Stimulated activated CD8-positive, alpha-beta memory T cell treated with anti-CD3 and anti-CD28 coated beads, Interleukin-7, amount 100 ng/mL, for 4 hours (primary cell): Measurements from ENCODE around the gene CNTNAP5.

Experiments used
- DNase-seq, 2 donors: peaks; one replicate each; pipeline ENCODE4 v3.0.0-alpha.2; 2020; ENCODE audit warnings: low read depth in 2 of 2

Gene CNTNAP5

GRCh38 chr2:124804014-124804940 is 779.2 kb downstream of the CNTNAP5 start:
- no peak for DNase-seq

GRCh38 chr2:124805060-124805459 is 780.0 kb downstream of the CNTNAP5 start:
- no peak for DNase-seq

DNA sequence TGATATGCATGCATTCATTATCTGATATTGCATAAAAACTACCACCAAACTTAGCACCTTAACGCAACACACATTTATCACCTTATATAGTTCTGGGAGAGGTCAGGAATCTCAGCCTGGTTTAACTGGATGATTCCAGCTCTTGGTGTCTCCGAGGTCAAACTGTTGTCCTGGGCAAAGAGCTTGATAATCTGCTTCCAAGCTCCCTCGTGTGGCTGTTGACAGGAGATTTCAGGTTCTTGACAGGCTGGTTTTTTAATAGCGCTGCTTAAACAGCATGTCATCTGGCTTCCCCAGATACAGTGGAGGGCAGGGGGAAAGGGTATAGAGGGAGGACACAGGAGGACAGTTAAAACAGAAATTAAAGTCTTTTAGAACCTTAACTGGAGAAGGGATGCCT is 785.0 kb downstream of the CNTNAP5 start:
- DNase-seq = no peak

GRCh38 chr2:124814968-124815745 is 790.1 kb downstream of the CNTNAP5 start:
- no peak for DNase-seq

GRCh38 chr2:124816007-124816406 is 790.9 kb downstream of the CNTNAP5 start:
- no peak for DNase-seq

DNA sequence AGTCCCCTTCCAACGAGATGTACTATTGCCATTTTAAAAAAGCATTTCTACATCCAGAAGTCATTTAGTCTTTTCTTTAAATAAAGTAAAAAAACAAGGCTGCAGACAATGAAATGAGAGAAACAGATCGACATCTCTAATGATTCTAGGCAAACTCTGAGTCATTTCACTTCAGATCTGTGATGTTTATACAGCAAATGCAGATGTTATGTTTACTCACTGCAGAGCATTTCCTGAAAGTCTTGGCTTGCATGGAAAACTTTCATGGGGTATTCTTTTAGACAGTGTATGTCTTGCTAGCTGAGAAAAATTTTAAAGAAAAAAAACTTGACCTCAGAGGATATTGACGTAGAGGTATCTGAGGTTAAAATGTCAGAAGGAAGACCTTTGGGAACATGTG is 797.4 kb downstream of the CNTNAP5 start:
- no peak for DNase-seq

DNA sequence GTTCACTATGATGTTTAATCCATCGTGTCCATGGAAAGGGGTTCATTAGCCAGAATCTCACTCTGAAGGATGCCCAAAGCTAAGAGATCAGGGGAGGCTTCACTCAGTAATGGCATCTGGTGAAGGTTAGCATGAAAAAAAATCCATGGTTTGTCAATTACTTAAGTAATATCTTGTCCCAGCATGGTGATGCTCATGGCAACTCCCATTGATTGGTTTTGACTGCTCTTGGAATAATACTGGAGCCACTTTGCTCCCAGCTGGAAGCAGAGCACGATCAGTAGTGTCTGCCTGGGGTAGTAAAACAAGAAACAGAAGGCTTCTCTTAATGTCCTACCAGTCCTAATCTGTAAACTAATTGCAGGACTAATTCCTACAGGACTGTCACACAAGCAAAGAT is 799.4 kb downstream of the CNTNAP5 start:
- no peak for DNase-seq

DNA sequence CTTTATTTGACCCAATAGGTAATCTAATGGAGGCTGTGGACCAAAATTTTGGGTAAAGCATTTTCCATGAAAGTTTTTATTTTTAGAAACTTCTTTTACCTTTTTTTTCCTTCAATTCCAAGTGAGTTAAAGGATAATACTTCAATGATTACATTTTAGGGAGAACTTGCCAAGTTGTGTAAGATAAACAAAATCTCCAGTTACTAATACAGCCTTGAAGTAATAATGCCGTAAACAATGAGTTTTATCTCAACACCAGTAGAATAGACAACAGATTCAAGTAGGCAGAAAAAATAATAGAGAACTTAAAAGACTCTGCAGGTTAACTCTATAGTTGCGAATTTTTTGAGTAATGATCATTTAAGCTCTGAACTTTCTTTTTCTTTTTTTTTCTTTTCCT is 807.4 kb downstream of the CNTNAP5 start:
- DNase-seq = no peak

GRCh38 chr2:124834331-124834730 is 809.2 kb downstream of the CNTNAP5 start:
- no peak for DNase-seq

DNA sequence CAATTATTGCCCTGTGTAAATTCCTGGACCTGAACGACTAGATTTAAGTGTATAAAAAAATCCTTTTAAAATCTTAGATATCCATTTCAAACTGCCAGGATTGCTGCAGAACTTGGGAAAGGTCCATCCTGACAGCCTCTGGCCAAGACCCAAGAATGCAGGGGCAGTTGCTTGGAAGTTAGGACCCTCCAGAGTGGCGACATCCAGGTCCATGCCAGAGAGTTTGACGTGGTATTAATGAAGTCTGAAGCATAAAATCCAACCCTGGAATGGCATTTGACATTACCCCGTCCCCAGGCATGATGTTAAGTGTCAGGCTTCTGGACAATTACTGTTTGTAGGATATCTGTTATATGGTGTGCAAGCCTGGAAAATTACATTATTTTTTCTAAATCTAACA is 810.2 kb downstream of the CNTNAP5 start:
- DNase-seq = no peak

DNA sequence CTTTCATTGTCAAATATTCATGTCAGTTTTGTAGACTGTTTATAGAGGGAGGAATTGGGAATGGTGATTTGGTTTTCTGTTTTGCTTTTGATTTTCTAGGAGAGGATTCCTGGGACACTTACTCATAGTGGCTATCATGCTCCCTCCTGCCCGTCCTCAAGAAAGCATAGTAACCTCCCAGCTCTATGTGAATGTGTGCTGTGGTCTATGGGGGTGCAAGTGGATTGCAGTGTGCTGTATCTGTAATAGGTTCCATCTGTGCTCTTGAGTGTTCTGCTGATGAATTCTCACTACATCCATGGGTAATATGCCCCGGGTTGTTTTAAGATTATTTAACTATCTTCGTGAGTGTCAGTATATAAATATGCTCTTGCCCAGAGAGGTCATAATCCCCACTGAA is 811.3 kb downstream of the CNTNAP5 start:
- DNase-seq = no peak

GRCh38 chr2:124837496-124837895 is 812.4 kb downstream of the CNTNAP5 start:
- no peak for DNase-seq

GRCh38 chr2:124838406-124838805 is 813.3 kb downstream of the CNTNAP5 start:
- no peak for DNase-seq

DNA sequence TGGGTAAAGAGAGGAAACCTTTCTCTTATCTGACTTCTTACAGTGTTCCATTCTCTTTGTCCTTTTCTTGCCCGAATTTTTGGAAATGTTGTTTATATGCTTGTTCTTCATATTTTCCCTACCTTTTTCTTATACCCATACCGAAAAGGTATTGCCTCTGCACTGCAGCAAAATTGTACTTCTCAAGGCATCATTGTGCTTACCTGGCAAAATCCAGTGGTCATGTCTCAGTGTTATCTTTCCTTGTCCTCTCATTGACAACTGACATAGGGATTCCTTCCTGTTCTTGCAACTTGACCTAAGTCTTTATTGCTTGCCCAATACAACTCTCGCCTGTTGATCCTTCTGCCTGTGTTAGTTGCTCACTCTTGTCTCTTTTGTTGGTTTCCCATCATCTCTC is 842.2 kb downstream of the CNTNAP5 start:
- DNase-seq = no peak

GRCh38 chr2:124874219-124874618 is 849.1 kb downstream of the CNTNAP5 start:
- no peak for DNase-seq

DNA sequence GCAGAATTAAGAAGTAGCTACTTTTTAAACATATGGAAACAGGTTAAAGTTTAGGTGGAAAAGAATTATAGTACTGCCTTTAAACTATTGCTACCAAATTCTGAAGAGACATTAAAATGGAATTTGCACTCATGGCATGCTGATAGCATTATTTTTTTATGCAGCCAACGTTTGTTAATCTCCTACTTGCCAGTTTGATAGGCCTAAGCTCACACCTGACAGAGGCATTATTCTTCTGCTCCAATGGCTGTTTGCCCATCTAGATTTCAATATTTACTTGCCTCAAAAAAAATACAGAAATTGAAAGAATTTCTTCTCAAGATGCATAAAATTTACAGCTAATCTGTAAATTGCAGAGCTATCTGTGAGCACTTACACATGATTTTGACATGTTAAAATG is 849.6 kb downstream of the CNTNAP5 start:
- DNase-seq = no peak

- DNase-seq = no peak
Measured at GRCh38 chr2:124875627-124876244, 850.6 kb downstream of the CNTNAP5 start.

DNA sequence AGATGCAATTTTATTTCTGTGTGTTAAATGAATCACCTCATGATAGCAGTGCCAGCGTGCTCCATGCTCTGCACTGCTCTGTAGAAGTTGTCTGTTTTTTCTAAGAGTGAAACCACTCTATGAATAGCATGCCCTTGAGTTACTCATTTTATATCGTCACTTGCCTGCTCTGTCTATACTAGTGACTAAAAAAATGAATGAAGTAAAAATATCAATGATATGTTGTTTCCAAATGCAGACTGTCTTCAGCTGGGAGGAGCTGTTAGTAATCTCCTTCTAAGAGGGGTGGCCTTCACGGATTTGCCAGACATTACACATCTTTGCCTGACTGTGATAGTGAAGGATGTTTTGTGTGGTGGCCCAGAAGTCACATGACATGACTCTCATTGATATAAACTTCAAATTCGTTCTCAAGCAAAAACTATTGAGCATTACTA is 852.1 kb downstream of the CNTNAP5 start:
- DNase-seq = no peak

DNA sequence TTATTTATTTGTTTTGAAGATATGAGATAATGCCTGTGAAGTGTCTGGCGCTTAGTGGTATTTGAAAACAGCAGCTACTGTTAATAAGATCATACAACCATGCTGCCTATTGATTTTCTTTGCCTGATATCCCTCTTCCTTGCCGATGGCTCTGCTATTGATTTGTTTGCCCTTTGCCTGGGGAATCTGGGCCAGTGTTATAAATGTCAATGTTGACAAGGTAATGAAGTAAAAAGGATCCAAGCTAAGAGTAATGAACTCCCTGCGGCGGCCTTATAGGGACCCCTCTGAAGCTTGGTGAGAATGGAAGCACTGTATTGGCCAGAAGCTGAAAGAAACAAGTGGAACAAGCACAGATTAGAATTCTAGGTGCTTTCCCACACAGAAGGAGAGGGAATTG is 854.6 kb downstream of the CNTNAP5 start:
- DNase-seq = no peak

DNA sequence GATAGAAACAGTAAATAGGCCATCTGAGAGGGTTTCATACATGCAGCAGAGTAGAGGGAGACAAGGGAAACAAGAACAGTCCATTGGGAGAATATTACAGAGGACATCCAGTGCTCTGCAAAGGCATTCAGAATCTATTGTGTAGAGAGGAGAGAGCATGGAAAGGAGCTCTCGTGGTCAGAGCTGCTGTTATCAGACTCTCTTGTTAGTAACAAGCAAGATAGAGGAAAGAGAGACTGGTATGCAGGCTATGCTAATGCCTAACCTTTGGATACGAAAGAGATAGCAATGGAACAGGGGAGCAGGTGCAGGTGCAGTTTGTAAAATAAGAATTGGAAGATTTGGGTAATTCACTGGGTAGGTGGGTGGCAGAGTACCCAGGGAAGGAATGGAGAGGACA is 855.9 kb downstream of the CNTNAP5 start:
- DNase-seq = no peak

- DNase-seq = no peak
Measured at GRCh38 chr2:124882423-124882822, 857.3 kb downstream of the CNTNAP5 start.

- DNase-seq = no peak
Measured at GRCh38 chr2:124883595-124883994, 858.5 kb downstream of the CNTNAP5 start.
